ENCODE measurements around the gene KRAS.

GRCh38 chr12:25264862-25265261 lies 14.1 kb upstream of the KRAS start:
- TF ChIP-seq POLR2A (IDR thresholded peaks at IDR 0.05) (no peak), CTCF (IDR thresholded peaks at IDR 0.05) (no peak), POLR2AphosphoS5 (IDR thresholded peaks at IDR 0.05; ENCODE audit: insufficient read depth in 1 of 2, low read depth in 1 of 2) (no peak)
